IgD-negative memory B cell (primary cell): ENCODE results near the gene NPVF. TPM values are rescaled to one million over a fixed set of nuclear protein-coding genes. Genes with fewer than 3 reads are reported as not detected.

Experiments used
- polyA plus RNA-seq: library from polyadenylated mRNA; unstranded; fragments of 300-500 nt; fragmentation: Illumina TruSeq; gene quantifications from one replicate; pipeline ENCODE4 v1.2.3, GENCODE V29; 2021

NPVF gene
- polyA plus RNA-seq, 1 donor from 2014 or later: not detected

Other genes with a start within 250 kb of the NPVF start
- gene OSBPL3, start 248.3 kb downstream of the NPVF start, polyA plus RNA-seq: 13.0 TPM
- 142 TPM for gene CYCS, start 103.2 kb downstream of the NPVF start, polyA plus RNA-seq